ENCODE data around the gene CDC26. TPM values are rescaled to one million over a fixed set of nuclear protein-coding genes. Genes with fewer than 3 reads are reported as not detected.
"Not testable (repeated sequence)": the region's sequence is repeated elsewhere in the genome, so short reads cannot be mapped to it uniquely, and the experiment has no call there.

Gene CDC26
- total RNA-seq, 1 donor from 2014 or later = 22.1 TPM

DNA sequence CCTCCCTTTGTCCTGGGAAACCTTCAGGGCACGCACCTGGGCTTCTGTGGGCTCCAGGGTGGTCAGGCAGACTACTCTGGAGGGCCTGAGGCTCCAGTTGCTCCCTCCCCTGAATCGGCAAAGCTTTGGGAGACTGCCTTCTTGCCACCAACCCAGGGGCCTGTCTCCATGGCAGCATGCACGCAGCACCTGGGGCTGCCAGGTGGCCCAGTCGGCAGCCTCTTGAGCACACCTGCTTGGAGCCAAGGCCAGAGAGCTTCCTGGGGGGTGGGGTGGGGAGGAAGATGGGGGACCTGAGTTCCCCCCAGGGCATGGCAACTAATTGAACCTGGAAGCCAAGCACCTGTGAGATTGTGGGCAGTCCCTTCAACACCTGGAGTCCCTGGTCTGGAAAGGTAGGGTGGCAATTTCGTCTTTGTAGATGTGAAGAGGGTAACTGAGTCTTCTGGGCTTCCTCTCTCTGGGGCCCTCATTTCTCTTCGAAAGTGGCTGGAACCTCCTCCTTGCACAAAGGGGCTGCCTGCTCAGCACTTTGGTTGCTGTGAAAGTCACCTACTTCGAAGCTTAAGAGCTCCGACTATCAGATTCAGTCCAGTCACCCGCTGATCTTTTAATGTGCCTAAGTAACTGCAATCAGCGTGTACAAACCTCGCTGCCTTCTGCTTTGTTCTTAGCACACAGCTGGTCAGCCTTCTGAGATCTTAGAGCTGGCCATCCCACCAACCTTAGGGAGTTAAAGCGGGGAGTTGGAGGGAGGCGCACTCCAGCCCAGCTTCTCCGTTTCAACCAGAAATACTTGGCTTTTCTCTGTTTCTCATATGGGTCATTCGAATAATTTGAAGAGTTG is 23.8 kb upstream of the CDC26 start:
- no peak for DNase-seq (ENCODE audit: low read depth)
- Histone ChIP-seq H3K27me3 (ENCODE audit: control insufficient read depth, insufficient read depth, low read length) (no peaks in the 10 kb centered on the region), H3K4me3 (ENCODE audit: low read depth, low read length) (no peak overlapping the region), H3K36me3 (ENCODE audit: control insufficient read depth, insufficient read depth, low read length) (no peaks in the 10 kb centered on the region)
- TF ChIP-seq, protein P1, sequence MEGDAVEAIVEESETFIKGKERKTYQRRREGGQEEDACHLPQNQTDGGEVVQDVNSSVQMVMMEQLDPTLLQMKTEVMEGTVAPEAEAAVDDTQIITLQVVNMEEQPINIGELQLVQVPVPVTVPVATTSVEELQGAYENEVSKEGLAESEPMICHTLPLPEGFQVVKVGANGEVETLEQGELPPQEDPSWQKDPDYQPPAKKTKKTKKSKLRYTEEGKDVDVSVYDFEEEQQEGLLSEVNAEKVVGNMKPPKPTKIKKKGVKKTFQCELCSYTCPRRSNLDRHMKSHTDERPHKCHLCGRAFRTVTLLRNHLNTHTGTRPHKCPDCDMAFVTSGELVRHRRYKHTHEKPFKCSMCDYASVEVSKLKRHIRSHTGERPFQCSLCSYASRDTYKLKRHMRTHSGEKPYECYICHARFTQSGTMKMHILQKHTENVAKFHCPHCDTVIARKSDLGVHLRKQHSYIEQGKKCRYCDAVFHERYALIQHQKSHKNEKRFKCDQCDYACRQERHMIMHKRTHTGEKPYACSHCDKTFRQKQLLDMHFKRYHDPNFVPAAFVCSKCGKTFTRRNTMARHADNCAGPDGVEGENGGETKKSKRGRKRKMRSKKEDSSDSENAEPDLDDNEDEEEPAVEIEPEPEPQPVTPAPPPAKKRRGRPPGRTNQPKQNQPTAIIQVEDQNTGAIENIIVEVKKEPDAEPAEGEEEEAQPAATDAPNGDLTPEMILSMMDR (IDR thresholded peaks at IDR 0.05; ENCODE audit: insufficient read depth, low read length, poor library complexity, severe bottlenecking) = no peak

GRCh38 chr9:113298311-113298710 is 22.9 kb upstream of the CDC26 start:
- H3K4me3 ChIP-seq (ENCODE audit: low read depth, low read length) = no peak overlapping the region
- H3K27me3 ChIP-seq (ENCODE audit: control insufficient read depth, insufficient read depth, low read length) = no peaks in the 10 kb centered on the region
- H3K36me3 ChIP-seq (ENCODE audit: control insufficient read depth, insufficient read depth, low read length) = no peaks in the 10 kb centered on the region
- DNase-seq (ENCODE audit: low read depth) = no peak
- TF ChIP-seq, protein P1 (IDR thresholded peaks at IDR 0.05; ENCODE audit: insufficient read depth, low read length, poor library complexity, severe bottlenecking) = no peak

GRCh38 chr9:113296796-113297558 is 21.6 kb upstream of the CDC26 start:
- Histone ChIP-seq H3K27me3 (ENCODE audit: control insufficient read depth, insufficient read depth, low read length) (no peaks in the 10 kb centered on the region), H3K36me3 (ENCODE audit: control insufficient read depth, insufficient read depth, low read length) (no peaks in the 10 kb centered on the region), H3K4me3 (ENCODE audit: low read depth, low read length) (no peak overlapping the region)
- no peak for DNase-seq (ENCODE audit: low read depth)
- TF ChIP-seq, protein P1 (IDR thresholded peaks at IDR 0.05; ENCODE audit: insufficient read depth, low read length, poor library complexity, severe bottlenecking) = no peak

GRCh38 chr9:113296247-113296646 is 20.9 kb upstream of the CDC26 start:
- H3K4me3 ChIP-seq (ENCODE audit: low read depth, low read length); DNase-seq (ENCODE audit: low read depth); H3K27me3 ChIP-seq (ENCODE audit: control insufficient read depth, insufficient read depth, low read length); H3K36me3 ChIP-seq (ENCODE audit: control insufficient read depth, insufficient read depth, low read length): not testable (repeated sequence)

- no peak for DNase-seq (ENCODE audit: low read depth)
- Histone ChIP-seq H3K4me3 (ENCODE audit: low read depth, low read length) (no peak overlapping the region), H3K36me3 (ENCODE audit: control insufficient read depth, insufficient read depth, low read length) (peaks cover 1% of the 10 kb centered on the region), H3K27me3 (ENCODE audit: control insufficient read depth, insufficient read depth, low read length) (no peaks in the 10 kb centered on the region)
- TF ChIP-seq, protein P1 (IDR thresholded peaks at IDR 0.05; ENCODE audit: insufficient read depth, low read length, poor library complexity, severe bottlenecking) = no peak
These were observed 18.0 kb upstream of the CDC26 start for GRCh38 chr9:113293285-113293878.

- TF ChIP-seq, protein P1 (IDR thresholded peaks at IDR 0.05; ENCODE audit: insufficient read depth, low read length, poor library complexity, severe bottlenecking) = no peak
- DNase-seq (ENCODE audit: low read depth) = no peak
- H3K27me3 ChIP-seq (ENCODE audit: control insufficient read depth, insufficient read depth, low read length) = no peaks in the 10 kb centered on the region
- no peak overlapping the region for H3K4me3 ChIP-seq (ENCODE audit: low read depth, low read length)
- peaks cover 1% of the 10 kb centered on the region for H3K36me3 ChIP-seq (ENCODE audit: control insufficient read depth, insufficient read depth, low read length)
These were observed 14.8 kb upstream of the CDC26 start for GRCh38 chr9:113290052-113290607.
